A549 treated with AZD2906 at 1 μM for 4 hours (cell line): Measurements from ENCODE around the gene TAF5. TPM values are rescaled to one million over a fixed set of nuclear protein-coding genes. Genes with fewer than 3 reads are reported as not detected.

Experiments used
- total RNA-seq: library from RNA; stranded (reverse); fragments of 200-300 nt; extraction: Qiagen RNA extraction; gene quantifications from 5 replicates; pipeline ENCODE4 v1.2.3, GENCODE V29; 2022

Gene TAF5
- 2.5 to 3.4 TPM (median 2.7 TPM) in 5 replicates for total RNA-seq

DNA sequence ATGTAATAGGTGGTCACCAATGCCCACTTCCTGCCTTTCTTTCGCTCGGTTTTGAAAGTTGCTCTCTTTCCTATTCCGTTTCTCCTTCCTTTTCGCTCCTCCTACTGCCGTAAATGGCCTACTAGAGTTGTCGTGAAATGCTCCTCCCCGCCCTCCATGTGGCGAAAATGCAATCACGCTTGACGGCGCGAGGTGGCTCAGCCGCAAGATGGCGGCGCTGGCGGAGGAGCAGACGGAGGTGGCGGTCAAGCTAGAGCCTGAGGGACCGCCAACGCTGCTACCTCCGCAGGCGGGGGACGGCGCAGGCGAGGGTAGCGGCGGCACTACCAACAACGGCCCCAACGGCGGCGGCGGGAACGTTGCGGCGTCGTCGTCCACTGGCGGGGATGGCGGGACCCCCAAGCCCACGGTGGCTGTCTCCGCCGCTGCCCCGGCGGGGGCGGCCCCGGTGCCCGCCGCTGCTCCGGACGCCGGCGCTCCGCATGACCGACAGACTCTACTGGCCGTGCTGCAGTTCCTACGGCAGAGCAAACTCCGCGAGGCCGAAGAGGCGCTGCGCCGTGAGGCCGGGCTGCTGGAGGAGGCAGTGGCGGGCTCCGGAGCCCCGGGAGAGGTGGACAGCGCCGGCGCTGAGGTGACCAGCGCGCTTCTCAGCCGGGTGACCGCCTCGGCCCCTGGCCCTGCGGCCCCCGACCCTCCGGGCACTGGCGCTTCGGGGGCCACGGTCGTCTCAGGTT is at the start of gene TAF5:
Gene TAF5 (plus strand): TSS at position 195 of the 737 bp plus-strand sequence. CDS start 14 bp downstream, at position 209.

DNA sequence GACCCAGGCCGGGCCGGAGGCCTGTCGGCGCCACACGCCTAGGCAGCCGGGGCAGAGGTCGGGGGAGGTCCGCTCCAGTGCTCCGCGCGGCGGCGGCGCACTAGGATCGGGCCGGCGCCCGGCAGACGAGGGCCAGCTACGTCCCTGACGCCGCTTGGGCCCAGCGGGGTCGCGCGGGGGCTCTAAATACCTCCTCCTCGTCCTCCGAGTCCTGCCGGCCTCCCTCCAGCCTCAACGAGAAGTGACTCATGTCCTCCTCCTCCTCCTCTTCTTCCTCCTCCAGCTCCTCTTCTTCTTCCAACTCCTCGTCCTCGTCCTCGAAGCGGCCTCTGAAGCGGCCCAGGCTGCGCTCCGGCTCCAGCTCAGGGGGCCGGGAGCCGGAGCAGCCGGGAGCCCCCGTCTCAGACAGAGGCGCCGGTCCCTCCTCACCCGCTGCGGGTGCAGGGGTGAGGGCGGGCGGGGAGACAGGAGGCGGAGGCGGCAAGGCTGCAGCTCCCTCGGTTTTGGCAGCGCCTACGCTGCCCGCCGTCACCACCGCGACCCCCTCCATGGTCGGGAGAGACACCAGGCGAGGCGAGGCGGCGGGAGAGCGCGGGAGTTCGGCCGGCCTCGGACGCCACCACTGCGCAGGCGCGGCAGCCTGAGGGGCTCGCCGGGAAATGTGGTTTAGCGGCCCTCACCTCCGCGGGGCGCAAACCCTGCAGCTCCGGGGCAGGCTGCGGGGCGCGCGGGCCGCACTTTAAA is 17.1 kb upstream of the TAF5 start, which contains the start of gene PCGF6:
Gene PCGF6 (minus strand): TSS at position 624 of the 744 bp plus-strand sequence. CDS start 74 bp downstream, at position 550.

GRCh38 chr10:103396067-103396788 is 28.5 kb downstream of the TAF5 start, which contains the start of the genes ATP5MK and PDCD11:
TSS of gene ATP5MK (minus strand) at chr10:103396475. CDS start at chr10:103392457, 4,018 bp downstream.
TSS of gene PDCD11 (plus strand) at chr10:103396626. CDS start at chr10:103398427, 1,801 bp downstream.

Other genes starting within 250 kb of the TAF5 start
- 60.6 to 82.9 TPM (median 63.2 TPM) in 5 replicates for gene NT5C2, start 174.7 kb upstream of the TAF5 start, total RNA-seq
- gene RPEL1, start 122.1 kb upstream of the TAF5 start, total RNA-seq, result 0.07 TPM in 2 of 5 replicates, not detected in the others
- gene INA, start 90.8 kb upstream of the TAF5 start, total RNA-seq, result 16.7 to 23.7 TPM (median 18.3 TPM) in 5 replicates
- gene PCGF6, start 16.8 kb upstream of the TAF5 start, total RNA-seq, result 10.5 to 12.8 TPM (median 11.0 TPM) in 5 replicates
- gene ATP5MK, start 28.5 kb downstream of the TAF5 start, total RNA-seq, result 466 to 497 TPM (median 484 TPM) in 5 replicates
- gene PDCD11, start 28.6 kb downstream of the TAF5 start, total RNA-seq, result 35.3 to 40.5 TPM (median 38.3 TPM) in 5 replicates
- 4.2 to 5.9 TPM (median 5.2 TPM) in 5 replicates for gene CALHM2, start 84.4 kb downstream of the TAF5 start, total RNA-seq
- gene CALHM1, start 90.9 kb downstream of the TAF5 start, total RNA-seq, result 0.02 TPM in 1 of 5 replicates, not detected in the others
- 0.23 to 0.52 TPM (median 0.35 TPM) in 5 replicates for gene CALHM3, start 111.3 kb downstream of the TAF5 start, total RNA-seq
- gene NEURL1, start 125.7 kb downstream of the TAF5 start, total RNA-seq, result 0.49 to 0.97 TPM (median 0.55 TPM) in 5 replicates